NCI-H510A treated with DMSO at 0.1 percent for 48 hours (cell line): ENCODE data around the gene LOXL4.

Experiments
- DNase-seq: peaks from one replicate; lab custom pipeline; 2025; lab: John Stamatoyannopoulos, UW

Gene LOXL4

DNA sequence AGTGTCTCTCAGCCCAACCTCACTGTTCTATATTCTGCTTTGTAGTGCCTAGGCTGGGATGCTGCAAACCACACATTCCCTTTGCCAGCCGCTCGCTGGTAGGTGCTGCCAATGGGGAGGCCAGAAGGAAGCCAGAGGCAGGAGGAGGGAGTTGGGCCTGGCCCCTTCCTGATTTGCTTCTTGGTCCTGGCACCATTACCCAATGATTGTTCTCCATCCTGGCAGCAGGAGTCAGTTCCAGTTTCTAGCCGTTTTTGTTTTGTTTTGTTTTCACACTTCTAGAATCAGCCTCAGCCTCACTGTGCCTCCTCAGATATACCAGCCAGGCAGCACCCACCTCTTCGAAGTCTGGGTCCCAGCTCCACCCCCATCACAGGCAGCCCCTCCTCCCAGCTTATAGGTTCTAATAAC lies 27.4 kb upstream of the LOXL4 start:
- DNase-seq: no peak

DNA sequence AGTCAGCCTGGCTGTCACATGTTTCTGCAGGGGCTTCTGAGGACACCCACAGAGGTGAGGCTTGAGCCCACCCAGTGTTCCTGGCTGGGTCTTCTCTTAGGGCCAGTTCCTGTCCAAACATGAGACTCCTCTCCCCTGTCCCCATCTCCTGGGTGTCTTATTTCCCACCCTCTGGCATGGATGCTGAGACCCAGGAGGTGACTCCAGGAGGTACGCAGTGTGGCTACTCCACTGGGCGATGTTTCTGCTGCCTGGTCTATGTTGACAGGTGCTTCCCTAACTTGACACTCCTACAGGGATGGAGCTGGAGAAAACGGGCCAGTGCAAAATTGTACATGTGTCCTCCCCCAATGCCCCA lies 26.3 kb upstream of the LOXL4 start:
- DNase-seq: no peak

DNA sequence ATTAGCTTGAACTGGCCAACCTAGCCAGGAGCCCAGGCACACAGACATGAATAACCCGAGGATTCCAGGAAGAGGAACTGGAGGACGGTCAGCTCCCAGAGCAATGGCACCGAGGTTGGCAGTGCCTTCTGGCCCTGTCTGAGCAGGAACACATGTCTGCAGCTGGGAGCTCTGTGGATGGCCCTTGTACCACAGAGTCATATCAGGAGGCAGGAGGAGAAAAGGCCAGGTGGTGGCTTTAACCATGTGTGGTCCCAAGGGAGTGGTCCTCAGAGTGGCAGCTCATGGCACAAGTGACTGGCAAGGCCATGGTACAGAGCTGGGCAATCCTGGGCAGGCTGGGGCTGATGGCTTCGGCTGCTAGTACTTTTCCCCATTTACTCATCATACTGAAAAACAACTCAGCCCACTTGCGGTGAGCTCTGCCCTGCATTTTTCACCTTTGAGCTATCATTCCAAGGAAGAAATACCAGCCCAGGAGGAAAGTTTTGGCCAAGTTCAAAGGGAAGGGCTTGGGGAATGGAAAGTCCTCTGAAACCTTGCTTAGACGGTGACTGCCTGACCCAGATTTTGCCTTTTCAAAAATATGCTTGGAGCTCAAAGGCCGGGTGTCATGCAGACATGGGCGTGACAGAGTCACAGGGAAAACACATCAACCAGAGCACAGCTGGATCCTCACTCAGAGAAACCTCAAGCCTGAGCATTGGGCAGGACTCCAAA lies 25.7 kb upstream of the LOXL4 start:
- no peak for DNase-seq

DNA sequence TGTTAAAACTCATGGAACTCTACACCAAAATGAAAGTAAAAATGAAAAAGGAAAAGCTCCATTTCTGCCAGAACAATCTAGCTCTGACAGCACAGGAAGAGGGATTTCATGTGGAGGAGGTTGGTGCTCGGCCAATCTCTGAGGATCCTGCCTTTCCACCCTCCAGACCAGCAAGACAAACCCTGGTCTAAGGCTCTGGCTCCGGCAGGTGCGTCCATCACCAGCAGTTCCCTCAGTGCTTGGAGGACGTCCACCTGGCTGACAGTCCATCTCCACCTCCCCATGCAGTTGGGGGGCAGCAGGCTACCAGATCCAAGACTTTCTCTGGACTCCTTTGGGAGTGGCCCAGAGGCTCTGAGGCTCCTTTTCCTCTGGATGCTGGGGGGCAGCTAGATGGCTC lies 25.0 kb upstream of the LOXL4 start:
- DNase-seq: no peak

DNA sequence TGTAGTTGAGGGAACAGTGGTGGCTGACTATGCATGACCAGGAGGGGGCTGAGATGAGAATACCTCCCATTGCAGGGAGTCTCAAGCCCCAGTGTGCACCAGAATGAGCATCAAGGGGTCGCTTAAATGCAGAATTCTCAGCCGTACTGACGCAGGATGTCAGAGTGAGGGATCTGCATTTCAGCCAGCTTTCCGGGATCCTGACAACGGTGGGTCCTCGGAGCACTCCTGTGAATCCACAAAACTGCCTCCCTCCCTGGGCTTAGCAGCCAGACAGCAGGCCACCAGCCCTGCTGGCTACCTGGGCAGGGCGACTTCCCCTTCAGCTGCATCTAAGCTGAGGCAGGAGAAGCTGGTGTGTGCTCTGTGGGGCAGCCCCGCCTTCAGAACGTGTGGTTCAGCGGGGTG lies 21.8 kb upstream of the LOXL4 start:
- no peak for DNase-seq

DNA sequence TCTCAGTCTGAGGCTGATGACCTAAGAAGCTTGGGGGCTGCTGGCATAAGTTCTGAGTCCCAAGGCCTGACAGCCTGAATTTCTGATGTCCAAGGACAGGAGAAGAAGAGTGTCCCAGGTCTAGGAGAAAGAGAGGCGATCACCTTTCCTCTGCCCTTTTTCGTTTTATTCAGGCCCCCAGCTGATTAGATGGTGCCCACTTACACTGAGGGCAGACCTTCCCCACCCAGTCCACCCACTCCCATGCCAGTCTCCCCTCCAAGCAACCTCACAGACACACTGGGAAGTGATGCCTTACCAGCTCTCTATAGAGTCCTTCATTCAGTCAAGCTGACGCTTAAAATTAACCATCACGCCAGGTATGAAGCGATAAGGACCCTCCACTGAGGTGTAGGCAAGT lies 19.3 kb upstream of the LOXL4 start:
- no peak for DNase-seq

DNA sequence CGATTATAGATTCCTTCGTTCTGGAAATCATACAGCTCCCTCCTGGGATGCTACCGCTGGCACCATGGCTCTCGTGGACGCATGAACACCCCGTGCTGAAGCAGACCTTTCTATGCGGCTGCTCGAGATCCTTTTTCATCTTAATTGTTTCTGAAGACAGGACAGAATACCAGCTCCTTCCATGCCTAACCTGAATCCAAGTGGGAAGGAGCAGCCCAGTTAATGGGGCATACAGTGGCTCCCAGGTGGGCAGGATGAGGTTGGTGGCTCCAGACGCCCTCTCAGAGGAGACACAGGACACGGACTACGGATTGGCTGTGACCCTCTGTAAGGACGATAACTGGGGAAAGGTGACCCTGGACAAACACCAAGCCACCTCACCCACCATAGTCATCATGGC lies 18.4 kb upstream of the LOXL4 start:
- DNase-seq: no peak

DNA sequence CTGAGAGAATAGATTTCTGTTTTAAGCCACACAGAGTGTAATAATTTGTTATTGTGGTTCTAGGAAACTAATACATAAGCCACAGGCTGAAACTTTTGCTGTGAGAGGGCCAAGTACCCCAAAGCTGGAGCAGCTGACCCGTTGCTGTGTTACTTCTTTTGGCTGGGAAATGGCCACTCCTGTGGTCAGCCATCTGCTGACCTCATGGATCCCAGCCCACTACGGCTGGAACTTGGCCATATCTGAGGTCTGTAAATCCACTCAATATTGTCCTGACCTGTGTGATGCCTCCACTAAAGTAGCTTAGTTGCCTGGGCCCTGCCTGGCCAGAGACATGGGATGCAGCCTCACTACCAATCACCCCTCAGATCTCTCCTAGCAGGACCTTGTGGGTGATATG lies 17.4 kb upstream of the LOXL4 start:
- no peak for DNase-seq

DNA sequence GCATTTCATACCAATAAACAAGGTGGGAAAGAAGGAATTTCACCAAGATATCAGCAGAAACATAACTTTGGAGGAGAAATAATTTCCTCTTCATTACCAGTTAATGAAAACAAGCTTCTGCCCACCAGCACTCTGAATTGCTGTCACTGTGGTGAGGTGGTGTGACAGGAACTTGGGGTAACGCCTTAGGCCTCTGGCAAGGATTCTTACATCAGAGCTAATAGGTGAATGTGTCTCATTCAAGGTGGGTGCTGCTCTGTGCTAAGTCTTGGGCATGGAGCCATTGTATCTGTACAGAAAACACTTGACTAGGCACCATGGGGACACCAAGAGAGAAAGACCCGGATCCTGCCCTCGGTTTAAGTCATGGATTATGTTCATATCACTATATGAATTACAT lies 8.3 kb upstream of the LOXL4 start:
- no peak for DNase-seq

DNA sequence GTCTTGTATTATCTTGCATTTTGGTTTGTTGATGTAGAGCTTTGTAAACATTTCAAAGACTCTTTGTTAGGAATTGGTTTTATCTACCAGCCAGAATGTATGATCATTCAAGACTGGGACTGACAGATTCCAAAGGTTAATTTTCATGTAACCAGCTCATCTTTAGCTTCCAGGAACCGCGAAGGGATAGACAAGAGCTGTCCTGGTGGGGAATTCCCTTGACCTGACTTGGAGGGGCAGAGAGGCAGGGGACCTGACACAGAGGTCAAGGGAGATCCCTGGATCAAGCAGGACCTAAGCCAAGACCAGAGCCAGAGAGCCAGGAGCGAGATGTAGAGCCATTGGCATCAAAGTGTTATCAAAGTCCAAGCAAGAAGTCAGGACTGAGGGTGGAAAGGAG lies 6.6 kb upstream of the LOXL4 start:
- no peak for DNase-seq

DNA sequence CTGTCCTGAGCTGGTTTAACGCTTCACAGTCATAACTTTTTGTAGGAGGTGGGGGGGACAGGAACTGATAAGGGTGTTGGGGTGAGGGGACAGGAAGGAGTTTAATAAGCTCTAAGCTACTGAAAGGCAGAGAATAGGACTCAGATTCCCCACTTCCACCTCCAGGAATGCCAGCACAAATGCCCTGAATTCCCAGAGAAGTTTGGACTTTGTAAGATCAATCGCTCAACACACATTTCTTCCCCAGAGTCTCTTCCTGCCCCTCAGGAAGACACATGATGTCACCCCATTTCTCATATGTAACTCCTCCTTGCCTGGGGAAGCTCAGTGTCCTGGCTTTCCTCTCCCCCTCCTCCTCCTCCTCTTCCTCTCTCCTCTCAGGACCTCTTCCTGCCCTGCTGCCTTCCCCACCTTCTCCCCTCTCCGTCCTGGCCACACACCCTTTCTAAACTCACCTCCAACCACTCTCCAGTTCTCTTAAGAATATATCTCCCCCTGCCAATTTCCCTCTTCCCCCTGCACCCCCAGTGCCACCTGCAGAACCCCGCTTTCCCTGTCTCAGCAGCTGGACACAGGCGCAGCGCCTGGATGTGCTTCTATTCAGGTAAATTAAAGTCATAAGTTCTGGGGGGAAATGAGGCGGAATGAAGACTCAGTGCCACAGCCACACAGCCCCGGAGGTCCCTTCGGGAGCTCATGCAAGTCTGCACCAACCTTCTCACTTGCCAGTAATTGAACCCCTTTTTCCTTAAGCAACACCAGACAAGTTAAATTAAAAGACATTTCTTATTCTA lies 5.3 kb upstream of the LOXL4 start:
- DNase-seq: no peak

DNA sequence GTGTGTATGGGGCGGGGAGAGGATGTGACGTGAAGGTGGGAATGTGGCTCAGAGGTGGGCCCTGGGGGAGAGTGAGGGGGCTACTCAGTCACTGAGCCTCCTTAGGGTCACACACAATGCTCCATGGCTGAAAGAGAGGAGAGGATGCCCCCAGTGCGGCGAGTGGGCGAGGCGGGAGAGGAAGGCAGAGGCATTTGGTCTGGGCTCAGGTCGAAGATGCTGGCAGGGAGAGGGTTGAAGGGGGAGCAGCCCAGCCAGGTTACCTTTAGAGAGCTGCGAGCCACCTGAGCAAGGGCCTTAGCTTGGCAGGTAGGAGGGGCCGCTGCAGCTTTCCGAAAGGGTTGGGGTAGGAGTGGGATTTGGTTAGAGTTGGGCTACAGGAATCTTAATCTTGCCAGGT lies 4.7 kb upstream of the LOXL4 start:
- no peak for DNase-seq

DNA sequence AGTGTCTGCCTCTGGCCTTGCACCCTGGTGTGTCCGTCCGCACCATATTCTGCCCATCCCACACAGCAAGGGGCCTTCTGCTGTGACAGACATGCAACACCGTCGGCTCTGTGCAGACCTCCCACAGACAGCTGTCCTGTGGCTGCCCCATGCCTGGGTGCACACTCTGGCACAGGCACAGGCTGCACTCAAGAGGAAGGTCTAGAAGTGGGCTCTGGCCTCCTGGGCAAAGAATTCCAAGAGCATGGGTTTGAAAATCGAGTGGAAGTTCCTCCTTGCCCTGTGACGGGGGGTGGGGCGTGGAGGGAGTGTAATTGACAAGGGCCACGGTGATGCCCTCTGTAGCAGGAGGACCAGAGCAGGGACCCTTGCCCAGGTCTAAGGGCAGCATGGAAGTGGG lies 4.3 kb upstream of the LOXL4 start:
- DNase-seq: no peak

DNA sequence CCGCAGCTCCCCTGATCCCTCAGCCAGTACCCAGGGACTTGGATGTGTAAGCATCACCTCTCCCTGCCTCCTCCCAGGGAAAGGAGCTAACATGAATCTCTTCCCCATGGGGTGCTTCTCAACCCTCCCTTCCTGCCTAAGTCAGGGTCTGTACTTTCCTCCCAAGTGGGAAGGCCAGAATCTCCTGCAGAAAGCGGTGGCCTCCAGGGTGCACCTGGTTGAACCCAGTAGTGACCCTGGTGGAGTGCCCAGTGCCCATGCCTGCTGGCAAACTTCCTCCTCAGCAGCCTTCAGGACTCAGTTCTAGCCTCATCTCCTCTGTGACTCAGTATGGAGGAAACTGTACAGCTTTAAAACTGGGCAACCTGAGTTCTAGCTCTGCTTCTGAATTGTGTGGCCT lies 2.8 kb upstream of the LOXL4 start:
- no peak for DNase-seq

DNA sequence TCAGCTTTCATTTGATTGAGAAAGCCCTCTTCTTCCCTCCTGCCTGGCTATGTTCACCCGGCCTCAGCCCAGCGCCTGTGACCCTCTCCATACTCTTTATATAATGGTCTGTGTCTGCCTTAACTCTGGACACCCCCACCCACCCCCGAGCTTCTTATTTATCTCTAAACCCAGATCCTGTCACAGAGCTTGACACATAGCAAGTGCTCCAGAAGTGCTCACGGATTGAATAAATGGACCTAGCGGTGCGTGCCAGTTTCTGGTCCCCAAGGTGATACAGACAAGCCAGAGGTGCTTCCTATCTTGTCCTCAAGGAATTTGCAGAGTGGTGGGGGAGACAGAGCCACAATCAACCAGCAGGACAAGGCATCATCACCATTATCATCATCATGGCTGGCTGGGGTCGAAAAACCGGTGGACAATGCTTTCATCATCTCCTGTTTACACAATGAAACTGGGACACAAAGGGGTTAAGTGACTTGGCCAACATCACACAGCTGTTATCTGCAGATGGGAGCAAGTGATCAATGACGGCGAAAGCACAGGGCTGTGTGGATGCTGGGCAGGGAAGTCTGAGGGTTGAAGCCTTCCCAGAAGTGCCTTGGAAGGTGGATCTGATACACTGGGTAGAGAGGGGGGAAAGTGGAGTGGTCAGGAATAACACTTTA lies 2.2 kb upstream of the LOXL4 start:
- DNase-seq: peak; percentile 53

DNA sequence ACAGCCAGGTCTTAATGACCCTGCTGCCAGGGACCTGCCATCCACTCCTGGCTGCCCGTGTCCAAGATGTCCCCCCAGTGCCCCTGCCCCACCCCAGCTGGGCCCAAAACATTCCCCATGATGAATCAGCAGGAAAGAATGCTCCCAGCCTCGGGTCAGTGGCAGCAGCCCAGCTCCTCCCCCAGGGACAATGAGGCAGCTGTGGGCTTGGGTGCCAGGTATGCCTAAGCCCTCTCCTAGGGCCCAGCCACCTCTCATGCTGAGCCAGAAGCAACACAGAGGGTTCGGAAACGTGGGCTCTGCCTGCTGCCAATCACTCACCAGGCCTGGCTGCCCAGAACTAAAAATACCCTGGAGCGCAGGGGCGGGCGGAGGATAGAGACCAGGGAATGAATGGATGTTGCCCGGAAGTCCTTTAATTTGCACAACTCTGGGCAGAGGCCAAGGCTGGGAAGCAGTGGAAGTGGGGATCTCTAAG lies 1.5 kb upstream of the LOXL4 start:
- peak; percentile 50 for DNase-seq

DNA sequence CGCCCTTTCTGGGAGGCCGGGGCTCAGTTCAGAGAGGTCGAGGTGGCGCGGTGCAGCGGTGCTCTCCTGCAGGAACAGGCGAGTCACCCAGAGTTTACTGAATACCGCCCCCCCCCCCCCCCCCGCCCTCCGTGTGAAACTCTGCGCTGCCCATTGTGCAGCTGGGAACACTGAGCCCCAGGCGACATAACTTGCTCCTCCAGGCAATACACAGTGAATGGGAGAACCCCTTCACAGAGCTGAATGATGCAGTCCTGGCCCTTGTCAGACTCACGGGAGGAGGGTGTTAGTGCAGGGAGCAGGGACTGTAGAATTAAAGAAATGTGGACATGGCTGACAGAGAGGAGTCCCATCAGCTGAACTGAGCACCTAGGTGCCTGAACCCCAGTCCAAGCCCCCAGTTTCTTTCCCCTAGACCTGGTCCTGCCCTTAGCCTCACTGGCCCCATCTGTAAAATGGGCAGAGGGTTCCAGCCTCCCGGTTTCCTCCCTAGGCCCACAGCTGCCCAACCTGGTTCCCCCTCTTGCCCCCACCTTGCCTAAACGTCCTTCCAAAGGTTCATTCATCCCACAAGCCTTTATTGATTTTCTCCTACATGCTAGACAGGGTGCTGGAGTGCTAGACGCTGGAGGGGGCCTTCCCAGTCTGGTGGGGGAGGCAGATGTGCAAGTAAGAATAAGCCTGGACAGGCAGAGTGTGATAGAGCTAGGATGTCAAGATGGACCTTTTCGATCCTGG lies 869 bp upstream of the LOXL4 start:
- DNase-seq: peak; percentile 22

DNA sequence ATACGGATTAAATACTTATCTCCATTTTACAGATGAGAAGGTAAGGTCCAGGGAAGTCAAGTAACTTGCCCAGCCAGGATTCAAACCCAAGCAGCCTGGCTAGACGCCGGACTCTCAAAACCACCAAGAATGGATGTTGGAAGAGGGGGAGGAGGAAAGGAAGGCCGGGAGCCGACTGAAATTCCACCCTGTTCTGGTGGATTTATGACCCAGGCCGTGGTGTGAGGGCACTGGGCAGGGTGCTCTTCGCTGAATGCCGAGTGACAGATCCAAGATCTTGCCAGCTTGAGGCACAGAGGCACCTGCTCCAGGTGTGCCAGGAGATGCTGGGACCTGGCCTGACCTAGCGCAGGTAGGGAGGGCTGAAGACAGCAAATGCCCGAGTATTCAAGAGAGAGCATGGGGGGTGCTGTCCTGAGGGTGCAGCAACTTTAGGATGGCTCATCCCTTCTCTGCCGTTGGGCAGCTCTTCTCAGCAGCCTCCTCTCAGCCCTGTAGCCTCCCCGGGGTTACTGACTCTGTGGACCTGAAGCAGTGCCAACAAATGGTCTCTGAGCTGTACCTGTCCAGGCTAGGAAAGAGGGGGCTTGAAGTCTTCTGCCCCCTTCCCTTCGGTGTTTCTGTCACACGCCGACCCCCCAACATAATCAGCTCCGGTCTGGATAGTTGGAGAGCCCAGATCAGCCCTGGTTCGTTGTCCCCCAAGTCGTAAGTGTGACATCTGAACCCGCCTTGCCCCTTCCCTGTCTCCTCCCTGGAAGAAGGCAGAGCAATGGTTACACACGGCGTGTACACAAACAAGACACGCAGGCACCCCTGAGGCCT lies 713 bp downstream of the LOXL4 start:
- DNase-seq: peak; percentile 17

DNA sequence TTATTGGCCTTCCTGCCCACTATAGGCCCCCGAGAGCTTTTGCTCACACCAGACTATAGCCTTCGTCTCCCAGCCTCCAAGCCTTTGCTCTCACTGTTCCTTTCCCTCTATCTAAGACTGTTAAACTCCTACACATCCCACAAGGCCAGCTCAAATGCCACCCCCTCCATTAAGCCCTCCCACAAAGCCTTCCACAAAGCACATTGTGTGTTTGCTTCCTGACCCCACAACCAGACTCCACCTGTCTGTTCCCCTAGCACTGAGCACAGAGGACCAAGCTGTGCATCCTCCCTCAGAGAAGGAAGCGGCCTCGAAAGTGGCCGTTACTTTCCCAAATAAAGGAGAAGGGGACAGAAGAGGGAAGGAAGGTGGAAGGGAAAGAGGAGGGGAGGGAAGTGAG lies 1.3 kb downstream of the LOXL4 start:
- no peak for DNase-seq

DNA sequence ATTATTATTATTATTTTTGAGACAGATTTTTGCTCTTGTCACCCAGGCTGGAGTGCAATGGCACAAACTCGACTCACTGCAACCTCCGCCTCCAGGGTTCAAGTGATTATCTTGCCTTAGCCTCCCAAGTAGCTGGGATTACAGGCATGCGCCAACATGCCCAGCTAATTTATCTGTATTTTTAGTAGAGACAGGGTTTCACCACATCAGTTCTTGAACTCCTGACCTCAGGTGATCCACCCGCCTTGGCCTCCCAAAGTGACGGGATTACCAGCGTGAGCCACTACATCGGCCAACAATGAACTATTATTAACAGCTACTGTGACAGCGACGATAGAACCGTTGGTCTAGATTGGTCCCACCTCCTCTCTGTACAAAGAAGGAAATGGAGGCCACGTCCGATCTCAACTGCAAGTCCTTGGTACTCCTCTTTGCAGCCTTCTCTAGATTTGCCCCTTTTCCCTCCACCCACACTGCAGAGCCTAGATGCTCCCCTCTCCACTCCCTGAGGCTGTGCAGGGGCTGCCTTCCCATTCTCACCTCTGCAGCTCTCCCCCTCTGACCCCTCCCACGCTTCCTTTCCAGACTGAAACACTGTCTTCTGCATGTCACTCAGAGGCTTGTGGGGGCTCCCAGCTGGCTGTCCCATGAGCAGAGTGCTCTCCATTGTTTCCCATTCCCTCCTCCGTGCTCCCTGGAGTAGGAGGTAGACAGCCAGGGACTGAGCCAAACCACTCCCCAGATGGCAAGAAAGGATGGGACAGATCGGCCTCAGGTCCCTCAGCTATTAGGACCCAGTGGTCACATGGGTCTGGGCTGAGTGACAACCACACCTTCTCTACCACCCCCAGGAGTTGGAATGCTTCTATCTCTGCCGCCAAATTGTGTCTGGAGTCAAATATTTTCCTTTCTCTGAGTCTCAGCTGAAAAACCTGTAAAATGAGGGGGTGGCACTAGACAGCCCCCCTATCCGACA lies 2.3 kb downstream of the LOXL4 start:
- no peak for DNase-seq
